H1 (cell line): ENCODE measurements around the gene GRIA3. TPM values are rescaled to one million over a fixed set of nuclear protein-coding genes. Genes with fewer than 3 reads are reported as not detected.

Experiments used
- CHD7 ChIP-seq: fragments of 300-600 bp; sonication (generic); IDR thresholded peaks from 2 replicates; pipeline ENCODE4 v1.7.1; 2012; ENCODE audit warnings: low read length, moderate library complexity, mild to moderate bottlenecking, inconsistent platforms; ENCODE audit not compliant: insufficient replicate concordance
- FOSL1 ChIP-seq: IDR thresholded peaks from 2 replicates; pipeline ENCODE4 v1.6.1; 2011; ENCODE audit warnings: mild to moderate bottlenecking, low read depth, low read length, moderate library complexity; ENCODE audit not compliant: insufficient read depth
- GTF2F1 ChIP-seq: IDR thresholded peaks from 2 replicates; pipeline ENCODE4 v1.6.1; 2012; ENCODE audit warnings: low read depth, low read length, improper control_type of control experiment, borderline replicate concordance
- polyA plus RNA-seq, 7 experiments: library from polyadenylated mRNA; depleted of rRNA in 3 of 7; stranded (reverse) in 5 of 7; unstranded in 2 of 7; fragments of >200 nt in 5 of 7; fragments of 200-250 nt in 2 of 7; gene quantifications; 1 replicate in 5 of 7; 2 replicates in 1 of 7; 4 replicates in 1 of 7; pipeline versions ENCODE4 v1.2.1 to v1.2.3, GENCODE V29; 2011 to 2013; ENCODE audit warnings: missing spikeins in 2 of 7, mixed read lengths in 2 of 7
- total RNA-seq: library from RNA; stranded (reverse); fragmentation: NEBNext Ultra II Directional; extraction: Animal tissue kit (Norgen Biotek cat#: 25700); gene quantifications from 2 replicates; pipeline ENCODE4 v1.2.1, GENCODE V29; 2021

GRIA3 gene
- total and polyA plus RNA-seq, 2 of the 8 experiments (the other 6 are each of a cell fraction or from before 2014, with no cell fraction given): 2.6 to 3.0 TPM

- no peak for TF ChIP-seq CHD7
- no peak for TF ChIP-seq GTF2F1
- TF ChIP-seq FOSL1: no peak
Measured at GRCh38 chrX:123330229-123330942, 146.3 kb downstream of the GRIA3 start (continued).
